Fibroblast of mammary gland (primary cell): Measurements from ENCODE around the gene LAIR2.

Experiments
- DNase-seq: peaks from one replicate; pipeline ENCODE4 v3.0.0-alpha.2; 2010; ENCODE audit warnings: low read depth
- H3K4me3 ChIP-seq: 2 replicates; pipeline ENCODE4 v1.5.1; 2011; ENCODE audit warnings: low read depth, mild to moderate bottlenecking, low read length, moderate library complexity; ENCODE audit not compliant: control insufficient read depth
- CTCF ChIP-seq: conservative IDR thresholded peaks from 2 replicates; pipeline ENCODE4 v1.5.1; 2011; ENCODE audit warnings: low read depth, low read length, inconsistent platforms; ENCODE audit not compliant: control insufficient read depth, insufficient read depth

The LAIR2 gene

GRCh38 chr19:54502518-54503048 lies at the start of gene LAIR2:
TSS of gene LAIR2 (plus strand) at chr19:54502831. CDS start at chr19:54502919, 88 bp downstream.
- no peak for TF ChIP-seq CTCF
- no peak within 1 kb of the TSS for H3K4me3 ChIP-seq
- no peak for DNase-seq

- no peak for TF ChIP-seq CTCF
Measured at GRCh38 chr19:54453921-54454780, 48.5 kb upstream of the LAIR2 start.

GRCh38 chr19:54454781-54455675 lies 47.6 kb upstream of the LAIR2 start:
- DNase-seq = no peak
- no peak for TF ChIP-seq CTCF

More at GRCh38 chr19:54453921-54454780, 48.5 kb upstream of the LAIR2 start:
- H3K4me3 ChIP-seq = no peak overlapping the region
- DNase-seq = no peak

GRCh38 chr19:54455786-54456422 lies 46.7 kb upstream of the LAIR2 start:
- no peak for TF ChIP-seq CTCF
- DNase-seq = no peak
- no peak overlapping the region for H3K4me3 ChIP-seq

More at GRCh38 chr19:54454781-54455675, 47.6 kb upstream of the LAIR2 start:
- H3K4me3 ChIP-seq = no peak overlapping the region

GRCh38 chr19:54456423-54457373 lies 45.9 kb upstream of the LAIR2 start:
- DNase-seq = no peak
- H3K4me3 ChIP-seq = no peak overlapping the region
- TF ChIP-seq CTCF = no peak
